SK-N-SH (cell line): Measurements from ENCODE around the gene NR1H4. TPM values are rescaled to one million over a fixed set of nuclear protein-coding genes. Genes with fewer than 3 reads are reported as not detected.

Experiments
- CTCF ChIA-PET: fragments of 300-600, 350-600 bp; formaldehyde crosslinking; extraction: SDS; loops from one replicate; lab custom pipeline; 2021; lab: Yijun Ruan, JAX
- POLR2A ChIA-PET: fragments of 350-600 bp; sonication (Branson Sonifier 250); formaldehyde crosslinking; extraction: SDS; loops from one replicate; lab custom pipeline; 2020; ENCODE audit warnings: antibody characterized with exemption, inconsistent platforms; lab: Yijun Ruan, JAX
- DNase-seq: peaks from one replicate; pipeline ENCODE4 v3.0.0; 2012
- H2AFZ ChIP-seq: fragments of 200-600 bp; sonication (generic); 2 replicates; pipeline ENCODE4 v1.8.1; 2016; ENCODE audit warnings: antibody characterized with exemption, mild to moderate bottlenecking, low read depth
- H3F3A ChIP-seq: fragments of 200-600 bp; sonication (generic); replicated peaks from 2 replicates; pipeline ENCODE3; 2016; ENCODE audit warnings: antibody characterized with exemption, mild to moderate bottlenecking; ENCODE audit not compliant: insufficient read depth
- H3K27ac ChIP-seq, 2 experiments: fragments of 200-500 bp in 1 of 2; fragments of 200-600 bp in 1 of 2; sonication (Bioruptor generic) in 1 of 2; sonication (generic), shearing (Covaris generic) in 1 of 2; 2 replicates each; pipeline versions ENCODE4 v1.5.1 to v1.6.1; 2014 to 2016; ENCODE audit warnings: low read depth in 2 of 2, inconsistent platforms in 1 of 2, low read length in 1 of 2, mild to moderate bottlenecking in 1 of 2, mixed read lengths in 1 of 2
- H3K27me3 ChIP-seq: fragments of 200-600 bp; sonication (generic), shearing (Covaris generic); 2 replicates; pipeline ENCODE4 v1.6.1; 2016; ENCODE audit warnings: mixed run types; ENCODE audit not compliant: insufficient read depth
- H3K36me3 ChIP-seq, 2 experiments: fragments of 200-500 bp in 1 of 2; fragments of 200-600 bp in 1 of 2; sonication (Bioruptor generic) in 1 of 2; sonication (generic) in 1 of 2; replicated peaks in 1 of 2; 2 replicates each; pipeline versions ENCODE3 to v1.5.1; 2014 to 2016; ENCODE audit warnings: low read length in 1 of 2, mild to moderate bottlenecking in 1 of 2; ENCODE audit not compliant: insufficient read depth in 2 of 2, control insufficient read depth in 1 of 2
- H3K4me1 ChIP-seq, 2 experiments: fragments of 200-500 bp in 1 of 2; fragments of 200-600 bp in 1 of 2; sonication (Bioruptor generic) in 1 of 2; sonication (generic), shearing (Covaris generic) in 1 of 2; 2 replicates each; pipeline versions ENCODE4 v1.5.1 to v1.6.1; 2014 to 2016; ENCODE audit warnings: low read depth in 1 of 2, low read length in 1 of 2, mixed run types in 1 of 2; ENCODE audit not compliant: insufficient read depth in 2 of 2, control insufficient read depth in 1 of 2
- H3K4me2 ChIP-seq: fragments of 200-600 bp; sonication (generic), shearing (Covaris generic); 2 replicates; pipeline ENCODE4 v1.6.1; 2017; ENCODE audit warnings: mixed run types
- H3K4me3 ChIP-seq, 2 experiments: fragments of 200-500 bp in 1 of 2; fragments of 200-600 bp in 1 of 2; sonication (Bioruptor generic) in 1 of 2; sonication (generic), shearing (Covaris generic) in 1 of 2; 2 replicates each; pipeline versions ENCODE4 v1.5.1 to v1.8.1; 2014 to 2016; ENCODE audit warnings: low read depth in 2 of 2, inconsistent platforms in 1 of 2, low read length in 1 of 2, mild to moderate bottlenecking in 1 of 2, mixed read lengths in 1 of 2, moderate library complexity in 1 of 2
- H3K79me2 ChIP-seq: fragments of 200-600 bp; sonication (generic); 2 replicates; pipeline ENCODE4 v1.8.1; 2017; ENCODE audit warnings: mild to moderate bottlenecking; ENCODE audit not compliant: insufficient read depth
- H3K9ac ChIP-seq: fragments of 200-600 bp; sonication (generic); 2 replicates; pipeline ENCODE4 v1.6.1; 2017; ENCODE audit warnings: mixed run types
- H3K9me2 ChIP-seq: fragments of 200-600 bp; sonication (generic); 2 replicates; pipeline ENCODE4 v1.6.1; 2017; ENCODE audit warnings: mixed run types
- H3K9me3 ChIP-seq: fragments of 200-600 bp; sonication (generic); 2 replicates; pipeline ENCODE4 v1.6.1; 2017; ENCODE audit warnings: mixed run types, mild to moderate bottlenecking, moderate library complexity
- H4K20me1 ChIP-seq: fragments of 200-600 bp; sonication (generic); 2 replicates; pipeline ENCODE4 v1.6.1; 2017; ENCODE audit warnings: mild to moderate bottlenecking, mixed run types; ENCODE audit not compliant: insufficient read depth
- CHD2 ChIP-seq: fragments of 150-350 bp; IDR thresholded peaks from 2 replicates; pipeline ENCODE4 v1.6.1; 2018; ENCODE audit warnings: low read length; ENCODE audit not compliant: partially characterized antibody
- FOXM1 ChIP-seq: IDR thresholded peaks from 2 replicates; pipeline ENCODE4 v1.4.0; 2012; ENCODE audit warnings: low read depth, mild to moderate bottlenecking
- GABPA ChIP-seq: IDR thresholded peaks from 2 replicates; pipeline ENCODE4 v1.4.0; 2012; ENCODE audit warnings: low read depth, mild to moderate bottlenecking
- GATA2 ChIP-seq: sonication (generic); formaldehyde crosslinking; IDR thresholded peaks from 2 replicates; pipeline ENCODE4 v1.5.0; 2020; ENCODE audit warnings: mild to moderate bottlenecking, missing genetic modification reagents
- JUND ChIP-seq: IDR thresholded peaks from 2 replicates; pipeline ENCODE4 v1.4.0; 2012
- MXI1 ChIP-seq: IDR thresholded peaks from 2 replicates; pipeline ENCODE4 v1.6.1; 2012; ENCODE audit warnings: mild to moderate bottlenecking, low read depth, low read length, improper control_type of control experiment
- NFIC ChIP-seq: IDR thresholded peaks from 2 replicates; pipeline ENCODE4 v1.4.0; 2012; ENCODE audit warnings: borderline replicate concordance
- NRF1 ChIP-seq: IDR thresholded peaks from 2 replicates; pipeline ENCODE4 v1.6.1; 2012; ENCODE audit warnings: low read depth, mild to moderate bottlenecking, low read length
- RAD21 ChIP-seq: IDR thresholded peaks from 2 replicates; pipeline ENCODE4 v1.6.1; 2012; ENCODE audit warnings: mild to moderate bottlenecking, low read length
- RCOR1 ChIP-seq: fragments of 150-350 bp; IDR thresholded peaks from 2 replicates; pipeline ENCODE4 v1.6.1; 2017; ENCODE audit warnings: antibody characterized with exemption, low read length
- RFX5 ChIP-seq: IDR thresholded peaks from 2 replicates; pipeline ENCODE4 v1.6.1; 2012; ENCODE audit warnings: mild to moderate bottlenecking, improper control_type of control experiment, low read length
- SIN3A ChIP-seq: IDR thresholded peaks from 2 replicates; pipeline ENCODE4 v1.6.1; 2012; ENCODE audit warnings: low read depth, mild to moderate bottlenecking, low read length, moderate library complexity, borderline replicate concordance
- WGBS: methylation state at CpG from one replicate; pipeline ENCODE4 v1.1.6; 2017; ENCODE audit warnings: low lambda C conversion rate; 5-methylcytosine and 5-hydroxymethylcytosine counted together
- polyA plus RNA-seq, 3 experiments: library from polyadenylated mRNA; depleted of rRNA; stranded (reverse); fragments of >200 nt; gene quantifications; 2 replicates each; pipeline ENCODE4 v1.2.3, GENCODE V29; 2012
- TF ChIP-seq, protein P1 (sequence below): IDR thresholded peaks from 2 replicates; pipeline ENCODE4 v1.6.1; 2012; ENCODE audit warnings: mild to moderate bottlenecking, low read depth, low read length, moderate library complexity
- TF ChIP-seq, protein P2 (sequence below): IDR thresholded peaks from 2 replicates; pipeline ENCODE4; 2012
- TF ChIP-seq, protein P3 (sequence below): IDR thresholded peaks from 2 replicates; pipeline ENCODE4 v1.4.0; 2012; ENCODE audit warnings: low read depth, borderline replicate concordance

NR1H4 gene
- polyA plus RNA-seq, 1 of the 3 experiments (the other 2 are of a cell fraction): not detected

DNA sequence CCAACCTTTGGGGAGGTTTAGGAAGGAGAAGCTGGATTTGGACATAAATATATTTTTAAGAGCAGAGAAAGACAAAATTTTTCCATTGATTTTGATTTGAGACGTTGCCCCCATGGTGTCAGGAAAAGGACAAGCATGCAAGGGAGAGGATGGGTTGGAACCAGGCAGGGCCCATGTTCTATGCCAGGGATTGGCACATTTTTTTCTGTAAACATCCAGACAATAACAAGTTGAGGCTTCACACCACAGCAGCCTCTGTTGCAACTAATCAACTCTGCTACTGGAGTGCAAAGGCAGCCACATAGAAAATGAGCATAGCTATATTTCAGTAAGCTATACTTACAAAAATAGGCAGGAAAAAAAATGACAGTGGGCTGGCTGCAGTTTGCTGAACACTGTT lies 44.7 kb downstream of the NR1H4 start:
- Histone ChIP-seq H3K27ac (no peak overlapping the region), H3K4me3 (no peak overlapping the region), H3K4me2 (no peak overlapping the region), H3K36me3 (no peaks in the 10 kb centered on the region), H3K9me2 (no peaks in the 10 kb centered on the region), H3K9ac (no peak overlapping the region), H3K79me2 (no peaks in the 10 kb centered on the region), H3K4me1 (no peaks in the 10 kb centered on the region), H3F3A (no peaks in the 10 kb centered on the region), H3K27me3 (no peaks in the 10 kb centered on the region; the same call in 1 of the 2 replicates), H3K9me3 (no peaks in the 10 kb centered on the region), H2AFZ (no peak overlapping the region), H4K20me1 (no peaks in the 10 kb centered on the region)
- WGBS: 14% methylated on average over 1 of the region's 1 CpG
- CTCF ChIA-PET: interaction anchor here (0.6 to 1.1 kb wide), 2 partner anchors 13 to 18 kb away, joined by 3 read pairs; no protein-coding TSS in a partner anchor
- DNase-seq: no peak
- POLR2A ChIA-PET: no interaction called here
- TF ChIP-seq, protein P1, sequence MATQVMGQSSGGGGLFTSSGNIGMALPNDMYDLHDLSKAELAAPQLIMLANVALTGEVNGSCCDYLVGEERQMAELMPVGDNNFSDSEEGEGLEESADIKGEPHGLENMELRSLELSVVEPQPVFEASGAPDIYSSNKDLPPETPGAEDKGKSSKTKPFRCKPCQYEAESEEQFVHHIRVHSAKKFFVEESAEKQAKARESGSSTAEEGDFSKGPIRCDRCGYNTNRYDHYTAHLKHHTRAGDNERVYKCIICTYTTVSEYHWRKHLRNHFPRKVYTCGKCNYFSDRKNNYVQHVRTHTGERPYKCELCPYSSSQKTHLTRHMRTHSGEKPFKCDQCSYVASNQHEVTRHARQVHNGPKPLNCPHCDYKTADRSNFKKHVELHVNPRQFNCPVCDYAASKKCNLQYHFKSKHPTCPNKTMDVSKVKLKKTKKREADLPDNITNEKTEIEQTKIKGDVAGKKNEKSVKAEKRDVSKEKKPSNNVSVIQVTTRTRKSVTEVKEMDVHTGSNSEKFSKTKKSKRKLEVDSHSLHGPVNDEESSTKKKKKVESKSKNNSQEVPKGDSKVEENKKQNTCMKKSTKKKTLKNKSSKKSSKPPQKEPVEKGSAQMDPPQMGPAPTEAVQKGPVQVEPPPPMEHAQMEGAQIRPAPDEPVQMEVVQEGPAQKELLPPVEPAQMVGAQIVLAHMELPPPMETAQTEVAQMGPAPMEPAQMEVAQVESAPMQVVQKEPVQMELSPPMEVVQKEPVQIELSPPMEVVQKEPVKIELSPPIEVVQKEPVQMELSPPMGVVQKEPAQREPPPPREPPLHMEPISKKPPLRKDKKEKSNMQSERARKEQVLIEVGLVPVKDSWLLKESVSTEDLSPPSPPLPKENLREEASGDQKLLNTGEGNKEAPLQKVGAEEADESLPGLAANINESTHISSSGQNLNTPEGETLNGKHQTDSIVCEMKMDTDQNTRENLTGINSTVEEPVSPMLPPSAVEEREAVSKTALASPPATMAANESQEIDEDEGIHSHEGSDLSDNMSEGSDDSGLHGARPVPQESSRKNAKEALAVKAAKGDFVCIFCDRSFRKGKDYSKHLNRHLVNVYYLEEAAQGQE: no peak
- no peak for TF ChIP-seq NRF1
- TF ChIP-seq MXI1: no peak
- TF ChIP-seq, protein P2, sequence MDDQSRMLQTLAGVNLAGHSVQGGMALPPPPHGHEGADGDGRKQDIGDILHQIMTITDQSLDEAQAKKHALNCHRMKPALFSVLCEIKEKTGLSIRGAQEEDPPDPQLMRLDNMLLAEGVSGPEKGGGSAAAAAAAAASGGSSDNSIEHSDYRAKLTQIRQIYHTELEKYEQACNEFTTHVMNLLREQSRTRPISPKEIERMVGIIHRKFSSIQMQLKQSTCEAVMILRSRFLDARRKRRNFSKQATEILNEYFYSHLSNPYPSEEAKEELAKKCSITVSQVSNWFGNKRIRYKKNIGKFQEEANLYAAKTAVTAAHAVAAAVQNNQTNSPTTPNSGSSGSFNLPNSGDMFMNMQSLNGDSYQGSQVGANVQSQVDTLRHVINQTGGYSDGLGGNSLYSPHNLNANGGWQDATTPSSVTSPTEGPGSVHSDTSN: no peak
- TF ChIP-seq JUND: no peak
- no peak for TF ChIP-seq RAD21
- no peak for TF ChIP-seq GABPA
- no peak for TF ChIP-seq RFX5
- TF ChIP-seq RCOR1: no peak
- no peak for TF ChIP-seq CHD2
- no peak for TF ChIP-seq FOXM1
- TF ChIP-seq NFIC: no peak
- TF ChIP-seq, protein P3, sequence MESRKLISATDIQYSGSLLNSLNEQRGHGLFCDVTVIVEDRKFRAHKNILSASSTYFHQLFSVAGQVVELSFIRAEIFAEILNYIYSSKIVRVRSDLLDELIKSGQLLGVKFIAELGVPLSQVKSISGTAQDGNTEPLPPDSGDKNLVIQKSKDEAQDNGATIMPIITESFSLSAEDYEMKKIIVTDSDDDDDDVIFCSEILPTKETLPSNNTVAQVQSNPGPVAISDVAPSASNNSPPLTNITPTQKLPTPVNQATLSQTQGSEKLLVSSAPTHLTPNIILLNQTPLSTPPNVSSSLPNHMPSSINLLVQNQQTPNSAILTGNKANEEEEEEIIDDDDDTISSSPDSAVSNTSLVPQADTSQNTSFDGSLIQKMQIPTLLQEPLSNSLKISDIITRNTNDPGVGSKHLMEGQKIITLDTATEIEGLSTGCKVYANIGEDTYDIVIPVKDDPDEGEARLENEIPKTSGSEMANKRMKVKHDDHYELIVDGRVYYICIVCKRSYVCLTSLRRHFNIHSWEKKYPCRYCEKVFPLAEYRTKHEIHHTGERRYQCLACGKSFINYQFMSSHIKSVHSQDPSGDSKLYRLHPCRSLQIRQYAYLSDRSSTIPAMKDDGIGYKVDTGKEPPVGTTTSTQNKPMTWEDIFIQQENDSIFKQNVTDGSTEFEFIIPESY: no peak
- TF ChIP-seq SIN3A: no peak
- no peak for TF ChIP-seq GATA2
